AG04450 (cell line): Measurements from ENCODE around the gene CSTF2T. TPM values are rescaled to one million over a fixed set of nuclear protein-coding genes. Genes with fewer than 3 reads are reported as not detected.

Experiments
- CTCF ChIA-PET: fragments of 300-600, 350-600 bp; formaldehyde crosslinking; extraction: SDS; loops from one replicate; lab custom pipeline; 2022; ENCODE audit warnings: antibody characterized with exemption, inconsistent platforms; lab: Charles Lee
- POLR2A ChIA-PET: fragments of 350-600 bp; formaldehyde crosslinking; extraction: SDS; loops from one replicate; lab custom pipeline; 2021; ENCODE audit warnings: antibody characterized with exemption, inconsistent platforms; lab: Yijun Ruan, JAX
- DNase-seq: peaks from one replicate; pipeline ENCODE4 v3.0.0-alpha.2; 2011; ENCODE audit warnings: low read depth, low spot score
- H3K27ac ChIP-seq: one replicate; pipeline ENCODE4 v1.5.1; 2012; ENCODE audit warnings: low read depth, low read length, control low read depth
- H3K27me3 ChIP-seq: one replicate; pipeline ENCODE4 v1.6.0; 2012; ENCODE audit warnings: low read length; ENCODE audit not compliant: control insufficient read depth, insufficient read depth
- H3K4me3 ChIP-seq: 2 replicates; pipeline ENCODE4 v1.5.1; 2011; ENCODE audit warnings: mild to moderate bottlenecking, low read depth, low read length, control low read depth
- H3K9me3 ChIP-seq: 2 replicates; pipeline ENCODE4 v1.5.1; 2012; ENCODE audit warnings: low read length; ENCODE audit not compliant: control insufficient read depth, insufficient read depth
- polyA plus RNA-seq: library from polyadenylated mRNA; depleted of rRNA; stranded (reverse); fragments of >200 nt; gene quantifications from 2 replicates; pipeline ENCODE4 v1.2.3, GENCODE V29; 2011
- TF ChIP-seq, protein P1 (sequence below): IDR thresholded peaks from 2 replicates; pipeline ENCODE4 v1.5.1; 2011; ENCODE audit warnings: low read depth, low read length, control low read depth, inconsistent platforms

CSTF2T gene
- polyA plus RNA-seq, 1 experiment: 7.0 TPM

DNA sequence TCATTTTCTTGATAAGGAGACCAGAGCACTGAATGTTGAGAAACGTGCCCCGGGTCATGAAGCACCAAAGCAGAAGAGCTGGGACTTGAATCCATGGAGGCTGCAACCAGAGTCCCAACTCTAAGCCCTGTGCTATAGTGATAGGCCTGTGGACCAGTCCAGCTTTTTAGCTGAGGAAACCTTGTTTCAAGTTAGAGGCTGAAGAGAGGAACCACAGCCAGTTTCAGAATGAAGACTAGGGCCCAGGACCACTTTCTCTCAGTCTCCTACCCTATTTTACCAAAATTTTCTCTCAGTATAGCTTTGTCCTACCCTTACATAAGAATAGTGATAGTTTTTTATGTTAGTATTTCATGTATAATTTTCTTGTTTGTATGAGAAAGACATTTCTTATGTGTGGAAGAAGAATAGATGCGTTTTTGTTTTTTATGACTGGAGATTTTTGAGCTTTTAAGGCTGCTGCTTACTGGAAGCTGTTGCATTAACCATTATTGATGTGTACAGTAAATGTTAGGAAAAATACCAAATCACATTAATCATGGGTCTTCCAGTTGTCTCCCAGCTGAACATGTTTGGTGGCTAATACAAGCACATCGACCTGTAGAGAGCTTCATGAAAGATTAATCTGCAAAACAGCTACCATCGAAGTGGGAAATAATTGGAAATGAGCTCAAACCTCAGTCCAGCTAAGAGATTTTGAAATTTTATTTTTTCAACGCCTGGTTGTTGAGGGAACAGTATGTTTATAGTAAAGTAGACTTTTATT, 45.0 kb upstream of the CSTF2T start:
- Histone ChIP-seq H3K27ac (no peak overlapping the region), H3K9me3 (no peaks in the 10 kb centered on the region), H3K27me3 (no peaks in the 10 kb centered on the region), H3K4me3 (no peak overlapping the region)
- ChIA-PET CTCF (interaction anchor here (0.9 kb wide), 1 partner anchor 23 kb away, joined by 3 read pairs; no protein-coding TSS in a partner anchor), POLR2A (no interaction called here)
- no peak for DNase-seq
- TF ChIP-seq, protein P1, sequence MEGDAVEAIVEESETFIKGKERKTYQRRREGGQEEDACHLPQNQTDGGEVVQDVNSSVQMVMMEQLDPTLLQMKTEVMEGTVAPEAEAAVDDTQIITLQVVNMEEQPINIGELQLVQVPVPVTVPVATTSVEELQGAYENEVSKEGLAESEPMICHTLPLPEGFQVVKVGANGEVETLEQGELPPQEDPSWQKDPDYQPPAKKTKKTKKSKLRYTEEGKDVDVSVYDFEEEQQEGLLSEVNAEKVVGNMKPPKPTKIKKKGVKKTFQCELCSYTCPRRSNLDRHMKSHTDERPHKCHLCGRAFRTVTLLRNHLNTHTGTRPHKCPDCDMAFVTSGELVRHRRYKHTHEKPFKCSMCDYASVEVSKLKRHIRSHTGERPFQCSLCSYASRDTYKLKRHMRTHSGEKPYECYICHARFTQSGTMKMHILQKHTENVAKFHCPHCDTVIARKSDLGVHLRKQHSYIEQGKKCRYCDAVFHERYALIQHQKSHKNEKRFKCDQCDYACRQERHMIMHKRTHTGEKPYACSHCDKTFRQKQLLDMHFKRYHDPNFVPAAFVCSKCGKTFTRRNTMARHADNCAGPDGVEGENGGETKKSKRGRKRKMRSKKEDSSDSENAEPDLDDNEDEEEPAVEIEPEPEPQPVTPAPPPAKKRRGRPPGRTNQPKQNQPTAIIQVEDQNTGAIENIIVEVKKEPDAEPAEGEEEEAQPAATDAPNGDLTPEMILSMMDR: no peak

DNA sequence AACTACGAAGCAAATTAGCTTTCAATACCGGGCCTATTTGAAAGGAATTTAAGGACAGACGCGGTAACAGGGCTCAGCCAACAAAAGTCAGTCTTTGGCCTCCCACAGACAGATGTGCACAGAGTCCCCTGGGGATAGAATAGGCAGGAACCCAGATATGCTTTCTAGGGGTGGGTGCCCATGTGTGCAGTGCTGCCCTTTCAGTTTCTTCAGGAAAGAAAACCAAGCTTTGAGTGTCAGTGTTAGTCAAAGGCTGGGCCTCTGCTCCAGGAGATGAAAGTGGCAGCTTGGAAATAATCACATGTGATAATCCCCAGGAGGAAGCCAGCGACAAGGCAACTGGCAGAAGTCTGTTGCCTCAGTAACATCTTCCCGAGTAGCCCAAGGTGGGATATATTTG, 43.8 kb upstream of the CSTF2T start:
- CTCF ChIA-PET: no interaction called here
- no peaks in the 10 kb centered on the region for H3K9me3 ChIP-seq

DNA sequence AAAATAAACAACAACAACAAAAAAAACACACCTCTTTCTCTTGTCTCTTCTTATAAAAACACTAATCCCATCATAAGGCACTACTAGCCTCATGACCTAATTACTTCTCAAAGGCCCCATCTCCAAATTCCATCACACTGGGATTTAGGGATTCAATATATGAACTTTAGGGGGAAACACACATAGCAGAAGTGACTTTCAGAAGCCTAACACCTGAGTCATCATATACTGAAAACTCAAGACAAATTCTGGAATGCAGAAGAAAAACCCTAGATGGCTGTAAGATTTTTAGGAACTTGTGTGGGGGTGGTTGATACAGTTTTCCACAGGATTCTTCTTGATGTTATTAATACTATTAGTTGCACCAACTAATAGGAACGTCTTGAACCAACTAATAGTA, 33.7 kb upstream of the CSTF2T start:
- Histone ChIP-seq H3K27ac (no peak overlapping the region), H3K27me3 (no peaks in the 10 kb centered on the region), H3K9me3 (no peaks in the 10 kb centered on the region), H3K4me3 (no peak overlapping the region)
- ChIA-PET CTCF (no interaction called here), POLR2A (no interaction called here)
- TF ChIP-seq, protein P1: no peak
- peak; percentile 11 for DNase-seq

More for the DNA sequence above, 43.8 kb upstream of the CSTF2T start:
- POLR2A ChIA-PET: no interaction called here
- TF ChIP-seq, protein P1: no peak
- H3K4me3 ChIP-seq: no peak overlapping the region
- H3K27ac ChIP-seq: no peak overlapping the region
- DNase-seq: no peak
- H3K27me3 ChIP-seq: no peaks in the 10 kb centered on the region

DNA sequence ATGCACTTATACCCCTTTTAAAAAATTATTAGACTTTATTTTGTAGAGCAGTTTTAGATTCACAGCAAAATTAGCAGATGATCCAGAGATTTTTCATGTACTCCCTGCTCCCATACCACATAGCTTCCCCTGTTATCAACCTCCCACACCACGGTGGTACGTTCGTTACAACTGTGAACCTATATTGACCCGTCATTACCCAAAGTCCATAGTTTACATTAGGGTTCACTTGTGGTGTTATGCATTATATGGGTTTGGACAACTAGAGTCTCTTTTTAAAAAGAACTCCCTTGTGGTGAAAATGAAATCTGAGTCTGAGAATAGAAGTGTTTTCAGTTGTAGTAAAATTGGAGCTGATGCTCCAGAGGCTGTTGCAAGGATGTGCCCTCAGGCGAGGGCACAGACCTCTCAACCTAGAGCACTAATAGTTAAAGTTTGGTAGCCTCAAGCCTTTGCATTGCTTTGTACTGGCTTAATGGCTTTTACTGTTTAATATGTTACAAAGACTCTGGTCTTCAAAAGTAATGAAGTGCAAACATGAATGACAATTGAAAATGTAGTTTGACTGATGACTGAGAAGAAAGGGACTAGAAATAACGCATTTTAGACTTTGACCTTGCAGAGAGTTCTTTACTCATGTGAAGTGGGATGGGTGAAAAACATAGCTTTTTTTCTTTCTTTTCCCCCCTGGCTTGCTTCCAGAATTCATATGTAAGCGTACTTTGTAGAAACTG, 30.6 kb upstream of the CSTF2T start:
- ChIA-PET POLR2A (no interaction called here), CTCF (no interaction called here)
- H3K27me3 ChIP-seq: no peaks in the 10 kb centered on the region
- no peaks in the 10 kb centered on the region for H3K9me3 ChIP-seq
- H3K27ac ChIP-seq: no peak overlapping the region
- no peak for DNase-seq
- no peak overlapping the region for H3K4me3 ChIP-seq
- TF ChIP-seq, protein P1: no peak

DNA sequence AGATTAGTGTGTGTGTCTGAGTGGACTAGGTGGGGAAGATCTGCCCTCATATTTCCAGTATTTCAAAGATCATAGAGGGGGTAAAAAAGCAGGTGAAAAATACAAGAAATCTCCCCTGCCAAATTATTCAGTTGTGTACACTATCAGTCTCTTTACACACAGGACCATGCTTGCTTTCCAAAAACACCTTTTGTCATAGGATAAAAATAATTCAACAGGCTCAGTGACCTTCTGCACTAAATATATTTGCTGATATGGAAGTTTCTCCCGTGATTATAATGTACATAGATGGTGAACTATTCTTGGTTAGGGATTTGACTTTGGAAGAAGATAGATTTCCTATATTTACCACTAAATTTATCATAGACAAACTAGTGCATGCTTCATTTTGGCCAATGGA, 24.6 kb upstream of the CSTF2T start:
- Histone ChIP-seq H3K4me3 (no peak overlapping the region), H3K9me3 (no peaks in the 10 kb centered on the region), H3K27ac (no peak overlapping the region), H3K27me3 (no peaks in the 10 kb centered on the region)
- ChIA-PET POLR2A (no interaction called here), CTCF (no interaction called here)
- TF ChIP-seq, protein P1: no peak
- DNase-seq: no peak
